GM12875 (cell line): ENCODE measurements around the gene STK32C.

Experiments
- H3K4me3 ChIP-seq: one replicate; pipeline ENCODE4 v1.5.1; 2011; ENCODE audit warnings: low read depth, low read length, control low read depth
- TF ChIP-seq, protein P1 (sequence below): IDR thresholded peaks from 2 replicates; pipeline ENCODE4 v1.5.1; 2011; ENCODE audit warnings: low read depth, mild to moderate bottlenecking, control low read depth, inconsistent platforms, low read length, moderate library complexity, borderline replicate concordance; ENCODE audit not compliant: insufficient read depth

The STK32C gene

DNA sequence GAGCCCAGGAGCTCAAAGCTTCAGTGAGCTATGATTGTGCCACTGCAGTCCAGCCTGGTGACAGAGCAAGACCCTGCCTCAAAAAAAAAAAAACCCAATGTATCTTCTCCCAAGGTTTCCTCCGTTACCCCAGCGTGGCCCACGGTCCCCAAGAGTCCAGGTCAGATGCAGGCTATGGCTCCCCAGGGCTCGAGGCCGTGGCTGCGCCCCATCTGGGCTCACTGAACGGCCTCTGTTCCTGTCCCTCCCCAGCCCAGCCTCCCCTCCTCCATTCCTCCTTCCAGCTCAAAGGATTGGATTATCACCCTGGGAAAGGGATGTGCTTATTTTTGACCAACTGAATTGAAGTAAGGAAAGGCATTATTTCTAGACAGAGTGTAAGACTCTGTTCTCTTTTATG, 31.0 kb downstream of the STK32C start:
- TF ChIP-seq, protein P1, sequence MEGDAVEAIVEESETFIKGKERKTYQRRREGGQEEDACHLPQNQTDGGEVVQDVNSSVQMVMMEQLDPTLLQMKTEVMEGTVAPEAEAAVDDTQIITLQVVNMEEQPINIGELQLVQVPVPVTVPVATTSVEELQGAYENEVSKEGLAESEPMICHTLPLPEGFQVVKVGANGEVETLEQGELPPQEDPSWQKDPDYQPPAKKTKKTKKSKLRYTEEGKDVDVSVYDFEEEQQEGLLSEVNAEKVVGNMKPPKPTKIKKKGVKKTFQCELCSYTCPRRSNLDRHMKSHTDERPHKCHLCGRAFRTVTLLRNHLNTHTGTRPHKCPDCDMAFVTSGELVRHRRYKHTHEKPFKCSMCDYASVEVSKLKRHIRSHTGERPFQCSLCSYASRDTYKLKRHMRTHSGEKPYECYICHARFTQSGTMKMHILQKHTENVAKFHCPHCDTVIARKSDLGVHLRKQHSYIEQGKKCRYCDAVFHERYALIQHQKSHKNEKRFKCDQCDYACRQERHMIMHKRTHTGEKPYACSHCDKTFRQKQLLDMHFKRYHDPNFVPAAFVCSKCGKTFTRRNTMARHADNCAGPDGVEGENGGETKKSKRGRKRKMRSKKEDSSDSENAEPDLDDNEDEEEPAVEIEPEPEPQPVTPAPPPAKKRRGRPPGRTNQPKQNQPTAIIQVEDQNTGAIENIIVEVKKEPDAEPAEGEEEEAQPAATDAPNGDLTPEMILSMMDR = no peak

DNA sequence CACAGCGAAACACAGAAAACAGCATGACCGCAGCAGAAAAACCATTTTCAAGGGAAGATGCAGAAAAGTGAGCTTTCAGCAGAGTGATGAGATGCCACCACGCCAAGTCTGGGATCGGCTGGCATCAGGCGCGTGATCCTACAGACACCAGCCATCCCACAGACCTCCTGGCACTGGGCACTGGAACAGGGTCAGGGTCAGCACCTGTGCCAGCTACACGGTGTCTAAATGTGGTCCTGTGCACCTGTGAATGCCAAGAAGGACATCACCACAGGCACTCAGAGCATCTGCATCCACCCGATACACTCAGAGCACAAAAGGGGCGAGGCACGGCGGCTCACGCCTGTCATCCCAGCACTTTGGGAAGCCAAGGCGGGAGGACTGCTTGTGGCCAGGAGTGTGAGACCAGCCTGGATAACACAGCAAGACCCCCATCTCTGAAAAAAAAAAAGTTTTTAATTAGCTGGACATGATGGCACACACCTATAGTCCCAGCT, 31.5 kb downstream of the STK32C start:
- TF ChIP-seq, protein P1 = no peak
- H3K4me3 ChIP-seq = no peak overlapping the region

More for the DNA sequence above, 31.0 kb downstream of the STK32C start:
- no peak overlapping the region for H3K4me3 ChIP-seq

- H3K4me3 ChIP-seq = no peak overlapping the region
- TF ChIP-seq, protein P1 = no peak
Observed at GRCh38 chr10:132275426-132276178, 32.1 kb downstream of the STK32C start.

- no peak overlapping the region for H3K4me3 ChIP-seq
- TF ChIP-seq, protein P1 = no peak
Observed at GRCh38 chr10:132274986-132275385, 32.8 kb downstream of the STK32C start.

- TF ChIP-seq, protein P1 = no peak
- H3K4me3 ChIP-seq = no peak overlapping the region
Observed at GRCh38 chr10:132274581-132274980, 33.2 kb downstream of the STK32C start.

- TF ChIP-seq, protein P1 = no peak
Observed at GRCh38 chr10:132273966-132274365, 33.8 kb downstream of the STK32C start.

More at GRCh38 chr10:132273966-132274365, 33.8 kb downstream of the STK32C start:
- no peak overlapping the region for H3K4me3 ChIP-seq
